HG03066 (cell line): ENCODE measurements around the gene KRT1.
"Not testable (repeated sequence)": the region's sequence is repeated elsewhere in the genome, so short reads cannot be mapped to it uniquely, and the experiment has no call there.

Source experiments
- ATAC-seq: cut with Tn5 transposase; IDR thresholded peaks from one replicate; pipeline ENCODE4 v1.9.1; 2021; ENCODE audit warnings: low read depth; ENCODE audit not compliant: unreplicated experiment

KRT1 gene

DNA sequence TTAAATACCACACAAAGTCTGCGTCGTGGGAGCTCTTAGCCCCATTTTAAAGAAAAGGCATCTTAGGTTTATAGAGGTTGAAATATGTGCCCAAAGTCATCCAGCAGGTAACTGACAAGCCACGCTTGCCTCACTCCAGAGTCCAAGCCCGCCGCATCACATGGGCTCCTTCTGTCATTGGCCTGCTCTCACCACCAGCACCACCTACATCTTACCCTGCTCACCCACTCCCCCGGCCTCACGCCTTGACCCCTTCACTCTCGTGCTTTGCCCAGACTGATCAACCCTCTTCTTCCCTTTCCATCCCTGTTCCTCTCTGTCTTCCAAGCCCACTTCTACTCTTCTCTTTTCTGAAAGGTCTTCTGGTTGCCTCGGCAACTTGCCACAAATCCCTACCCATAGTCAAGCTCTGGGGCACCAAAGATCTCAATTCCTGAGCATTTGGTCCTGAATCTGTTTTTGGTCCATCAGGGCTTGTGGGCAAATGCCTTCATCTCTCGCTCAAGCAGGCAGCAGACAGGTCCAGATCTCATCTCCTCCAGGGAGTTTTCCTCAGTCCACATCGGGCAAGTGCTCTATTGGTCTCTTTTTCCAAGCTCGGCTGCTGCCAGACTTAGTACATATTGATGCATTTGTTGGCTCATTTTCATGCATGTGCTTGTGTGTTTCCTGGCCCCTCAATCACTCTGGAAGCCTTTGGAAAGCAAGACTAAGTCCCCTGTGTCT lies 3.5 kb upstream of the KRT1 start:
- ATAC-seq, result no peak

DNA sequence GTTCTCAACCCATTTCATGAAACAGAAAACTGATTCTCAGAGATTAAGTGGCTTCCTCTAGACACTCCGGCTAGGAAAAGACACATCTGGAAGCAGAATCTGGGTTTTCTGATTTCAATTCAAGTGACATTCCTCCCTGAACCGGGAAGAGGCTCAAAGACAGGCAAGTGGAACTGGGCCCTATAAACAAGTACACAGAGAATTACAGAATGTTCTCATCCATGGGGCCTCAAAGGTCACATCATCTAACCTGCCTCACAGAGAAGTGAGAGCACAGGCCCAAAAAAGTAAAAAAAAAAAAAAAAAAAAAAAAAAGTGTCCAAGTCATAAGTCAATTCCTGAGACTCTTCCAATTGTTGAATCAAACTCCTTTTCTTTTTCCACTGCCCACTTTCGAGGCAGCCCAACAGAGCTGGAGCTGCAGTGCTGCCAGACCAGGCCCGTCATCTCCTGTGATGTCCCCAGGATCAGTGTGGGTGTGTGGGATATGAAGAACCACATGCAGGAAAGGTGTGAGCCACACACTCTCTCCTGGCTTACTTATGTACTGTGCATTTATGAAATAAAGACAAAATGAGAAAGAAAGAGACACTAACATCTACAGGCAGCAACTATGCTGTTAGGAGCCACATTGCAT lies 2.8 kb upstream of the KRT1 start:
- no peak for ATAC-seq

DNA sequence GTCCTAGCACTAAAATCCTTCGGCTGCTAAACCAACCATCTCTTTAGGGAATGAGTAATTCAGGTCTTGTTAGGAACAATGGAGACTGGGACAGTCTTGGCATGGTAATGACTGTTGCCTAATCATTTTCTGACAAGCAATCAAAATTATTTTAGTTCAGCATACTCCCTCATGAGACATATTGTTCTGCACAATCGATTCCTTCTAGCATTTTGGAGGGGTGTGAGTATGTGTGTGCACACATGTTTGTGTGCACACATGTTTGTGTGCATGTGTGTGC lies 2.1 kb upstream of the KRT1 start:
- no peak for ATAC-seq

DNA sequence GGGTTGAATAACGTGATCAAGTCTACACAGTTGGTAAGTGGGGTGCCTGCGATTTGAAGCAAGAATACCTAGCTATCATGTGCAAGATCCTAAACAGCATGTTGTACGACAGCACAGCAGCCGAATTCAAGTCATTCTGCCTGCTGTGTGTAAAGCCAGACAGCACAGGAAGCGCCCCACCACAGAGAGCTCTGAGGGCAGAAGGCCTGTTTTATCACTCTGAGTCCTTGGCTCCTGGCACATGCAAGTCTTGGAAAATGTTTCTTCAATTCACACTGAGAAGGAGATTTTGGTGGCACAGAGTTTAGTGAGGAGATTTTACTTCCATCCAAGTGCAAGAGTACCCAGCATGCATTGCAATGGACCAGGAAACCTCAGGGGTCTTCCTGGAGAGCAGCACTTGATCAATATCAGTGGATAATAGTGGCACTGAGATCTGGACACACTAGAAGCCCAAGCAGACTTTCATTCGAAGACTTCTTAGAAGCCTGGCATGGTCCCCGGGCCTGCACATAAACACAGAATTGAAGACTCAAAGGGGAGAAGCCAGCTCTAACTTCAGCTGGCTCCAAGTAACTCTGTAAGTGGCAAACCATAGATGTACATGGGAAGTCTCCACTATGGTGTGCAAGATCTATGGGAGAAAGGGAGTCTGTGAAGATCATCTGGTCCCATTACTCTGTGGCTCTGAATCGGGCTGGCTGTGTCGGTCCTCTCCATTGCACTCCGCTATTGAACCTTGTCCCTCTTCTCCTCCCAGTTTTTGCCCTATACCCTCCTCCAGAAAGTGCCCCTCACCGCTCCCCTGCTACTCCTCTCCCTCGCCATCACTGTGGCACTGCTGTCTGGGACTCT lies 1.5 kb upstream of the KRT1 start:
- ATAC-seq, result no peak

DNA sequence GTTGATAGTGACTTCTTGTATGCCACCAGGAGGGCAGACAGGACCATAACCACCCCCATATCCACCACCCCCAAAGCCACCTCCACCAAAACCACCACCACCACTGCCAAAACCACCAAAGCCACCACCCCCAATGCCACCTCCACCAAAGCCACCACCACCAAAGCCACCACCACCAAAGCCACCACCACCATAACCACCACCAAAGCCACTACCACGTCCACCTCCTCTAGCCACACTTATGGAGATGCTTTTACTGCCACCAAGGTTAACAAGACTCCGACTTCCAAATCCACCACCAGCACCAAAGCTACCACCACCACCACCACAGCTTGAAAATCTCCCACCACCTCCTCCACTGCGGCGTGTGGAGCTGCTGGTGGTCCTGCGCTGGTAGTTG lies 332 bp downstream of the KRT1 start:
- ATAC-seq, result no peak

DNA sequence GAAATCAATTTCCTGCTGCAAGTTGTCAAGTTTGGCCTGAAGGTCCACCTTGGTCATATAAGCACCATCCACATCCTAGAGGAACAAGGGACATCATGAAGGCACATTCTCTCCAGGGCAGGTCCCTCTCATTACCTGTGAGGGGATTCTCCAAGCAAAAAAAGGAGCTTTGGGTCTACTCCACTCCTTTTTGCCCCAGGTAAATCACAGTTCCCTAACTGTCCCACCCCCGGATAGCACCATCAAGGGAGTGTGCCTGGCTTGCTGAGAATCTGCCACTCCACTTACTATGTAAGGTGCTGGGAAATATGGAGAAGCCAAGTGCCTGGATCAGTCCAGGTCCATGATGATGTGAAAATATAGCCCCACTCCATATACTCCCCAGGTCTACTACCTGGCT lies 2.5 kb downstream of the KRT1 start:
- ATAC-seq, result no peak

DNA sequence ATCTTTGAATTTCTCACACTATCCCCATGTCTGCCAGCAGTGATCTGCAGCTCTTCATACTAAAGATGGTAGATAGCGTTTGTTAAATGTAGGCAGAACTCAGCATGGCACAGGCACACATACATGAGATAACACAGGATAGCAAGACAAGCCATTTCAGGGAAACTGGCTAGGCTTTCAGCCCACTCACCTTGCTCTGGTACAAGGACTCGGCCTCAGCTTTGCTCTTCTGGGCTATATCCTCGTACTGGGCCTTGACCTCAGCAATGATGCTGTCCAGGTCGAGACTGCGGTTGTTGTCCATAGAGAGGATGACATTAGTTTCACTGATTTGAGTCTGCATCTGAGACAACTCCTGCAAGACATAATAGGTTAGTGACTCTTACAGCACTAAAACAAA lies 3.1 kb downstream of the KRT1 start:
- ATAC-seq, result no peak

DNA sequence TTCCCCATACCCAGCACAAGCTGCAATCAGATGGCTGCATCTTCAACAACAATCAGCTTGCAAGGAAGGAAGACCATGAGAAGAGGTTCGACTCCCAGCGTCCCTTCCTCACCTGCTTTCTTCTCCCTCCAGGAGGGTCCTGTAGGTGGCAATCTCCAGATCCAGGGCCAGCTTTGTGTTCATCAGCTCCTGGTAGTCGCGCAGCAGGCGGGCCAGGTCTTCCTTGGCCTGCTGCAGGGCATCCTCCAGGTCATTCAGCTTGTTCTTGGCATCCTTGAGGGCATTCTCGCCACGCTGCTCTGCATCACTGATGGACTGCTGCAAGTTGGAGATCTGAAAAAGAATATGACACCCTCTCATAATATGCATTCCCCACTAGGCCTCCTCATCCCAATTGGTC lies 4.0 kb downstream of the KRT1 start:
- no peak for ATAC-seq

DNA sequence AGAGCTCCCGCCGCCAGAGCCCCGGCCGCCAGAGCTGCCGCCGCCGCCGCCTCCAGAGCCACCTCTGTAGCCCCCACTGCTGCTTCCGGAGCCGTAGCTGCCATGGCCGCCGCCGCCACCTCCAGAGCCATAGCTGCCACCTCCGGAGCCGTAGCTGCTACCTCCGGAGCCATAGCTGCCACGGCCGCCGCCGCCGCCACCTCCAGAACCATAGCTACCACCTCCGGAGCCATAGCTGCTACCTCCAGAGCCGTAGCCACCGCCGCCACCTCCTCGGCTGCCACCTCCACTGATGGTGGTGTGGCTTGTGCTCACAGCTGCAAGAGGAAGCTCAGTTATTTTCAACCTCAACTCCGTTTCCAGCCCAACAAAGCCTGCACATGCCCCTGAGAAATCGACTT lies 4.9 kb downstream of the KRT1 start:
- ATAC-seq, result no peak

DNA sequence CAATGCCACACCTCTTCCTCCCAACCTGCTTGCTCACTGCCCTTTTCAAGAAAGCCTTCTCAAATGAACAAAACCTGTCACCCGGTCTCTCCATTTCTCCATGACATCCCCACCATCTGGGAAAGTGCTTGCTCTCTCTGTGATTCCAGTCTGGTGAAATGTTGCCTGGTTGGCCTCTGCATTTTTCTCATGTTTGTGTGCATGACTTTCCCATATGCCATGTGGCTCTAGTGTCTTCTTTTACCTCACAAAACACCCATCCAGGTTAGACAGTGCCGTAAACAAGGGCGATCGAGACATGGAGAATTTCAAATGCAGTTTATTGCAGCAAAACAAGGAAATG lies 5.8 kb downstream of the KRT1 start:
- no peak for ATAC-seq

DNA sequence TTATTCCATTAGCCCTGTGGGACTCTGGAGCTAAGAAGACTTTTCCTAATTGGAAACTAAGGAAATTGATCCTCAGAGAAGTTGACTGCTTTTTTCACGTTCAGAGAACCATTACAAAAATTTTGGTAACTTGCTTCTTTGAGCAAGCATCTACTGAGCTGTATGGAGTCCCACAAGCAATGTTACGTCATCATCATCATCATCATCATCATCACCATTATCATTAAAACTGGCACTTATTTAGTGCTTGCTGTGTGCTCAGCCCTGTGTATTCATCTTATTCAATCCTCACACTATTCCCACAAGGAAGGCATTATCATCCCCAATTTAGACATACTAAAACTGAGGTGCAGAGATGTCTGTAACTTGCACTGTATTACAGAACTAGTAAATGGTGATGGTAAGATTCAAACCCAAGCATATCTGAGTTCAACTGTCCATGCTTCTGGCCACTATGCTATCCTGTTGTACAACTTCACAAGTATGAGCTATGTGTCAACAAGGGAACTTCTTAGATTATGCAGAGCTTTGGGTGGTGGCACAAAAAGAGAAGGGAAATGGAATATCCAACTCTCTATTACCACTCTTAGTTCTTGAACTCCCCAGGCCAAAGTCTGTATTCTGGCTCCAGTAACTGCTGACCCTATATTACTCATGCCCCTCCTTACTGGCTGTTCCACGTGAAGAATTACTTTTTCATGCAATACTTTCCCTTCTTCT lies 6.3 kb downstream of the KRT1 start:
- no peak for ATAC-seq

DNA sequence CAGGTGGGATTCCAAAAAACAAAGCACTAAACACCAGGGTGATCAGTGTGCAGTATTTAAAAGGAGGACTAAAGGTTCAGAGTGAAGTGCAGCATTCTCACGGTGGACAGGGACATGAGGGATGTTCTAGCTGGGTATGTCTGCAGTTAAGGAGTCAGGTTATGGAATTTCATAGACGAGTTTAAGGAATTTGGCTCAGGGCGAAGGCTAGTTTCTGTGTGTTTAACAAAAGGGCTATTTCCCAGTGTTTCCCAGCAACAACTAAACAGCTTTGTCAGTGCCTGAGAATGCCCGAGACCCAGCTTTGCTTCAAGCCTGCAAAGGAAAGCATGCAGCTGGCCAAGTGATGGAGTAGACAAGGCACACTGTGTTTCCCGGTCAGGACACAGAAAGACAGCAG lies 7.0 kb downstream of the KRT1 start:
- no peak for ATAC-seq

DNA sequence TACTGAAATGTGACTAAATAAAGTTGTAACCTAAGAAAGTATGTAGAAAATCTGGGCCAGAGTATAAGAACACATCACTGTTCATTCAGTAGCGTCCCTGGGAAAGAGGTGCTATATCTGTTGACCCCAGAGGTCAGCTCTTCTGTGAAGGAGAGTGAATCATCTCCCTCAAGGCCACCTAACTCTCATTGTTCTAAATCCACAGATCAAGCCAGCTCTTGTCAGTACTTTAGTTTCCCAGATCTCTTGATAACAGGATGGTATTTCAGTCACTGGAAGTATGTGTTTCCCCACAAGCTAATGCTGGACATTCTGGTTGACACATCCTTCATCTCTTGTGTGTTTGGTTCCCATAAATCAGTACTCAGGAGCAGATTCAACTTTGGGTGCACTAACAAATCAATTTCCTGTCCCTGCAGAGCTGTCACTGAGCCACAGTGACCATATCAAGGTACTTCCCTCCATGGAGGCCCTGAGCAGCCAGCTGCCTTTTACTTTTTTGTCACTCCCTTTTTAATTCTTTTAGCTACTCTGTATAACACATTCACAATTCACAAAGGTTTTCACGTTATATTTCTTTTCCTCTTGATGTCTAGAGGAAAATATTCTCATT lies 7.8 kb downstream of the KRT1 start:
- no peak for ATAC-seq

DNA sequence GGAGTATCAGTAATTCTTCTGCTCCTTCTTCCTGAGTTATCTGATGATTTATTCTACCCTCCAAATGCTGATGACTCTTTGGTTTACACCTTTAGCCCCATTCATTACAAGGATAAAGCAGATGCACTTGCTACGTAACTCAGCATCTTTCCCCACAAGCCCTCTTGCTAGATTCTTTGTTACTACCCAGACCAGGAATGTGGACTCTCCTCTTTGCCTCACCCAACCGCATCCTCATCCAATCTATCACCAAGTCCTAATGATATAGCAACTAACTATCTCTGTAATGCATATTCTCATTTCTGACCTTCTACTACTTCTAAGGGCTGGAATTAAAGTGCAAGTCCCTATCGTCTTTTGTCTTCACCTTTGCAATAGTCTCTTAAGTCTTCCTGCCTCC lies 9.2 kb downstream of the KRT1 start:
- ATAC-seq, result no peak

DNA sequence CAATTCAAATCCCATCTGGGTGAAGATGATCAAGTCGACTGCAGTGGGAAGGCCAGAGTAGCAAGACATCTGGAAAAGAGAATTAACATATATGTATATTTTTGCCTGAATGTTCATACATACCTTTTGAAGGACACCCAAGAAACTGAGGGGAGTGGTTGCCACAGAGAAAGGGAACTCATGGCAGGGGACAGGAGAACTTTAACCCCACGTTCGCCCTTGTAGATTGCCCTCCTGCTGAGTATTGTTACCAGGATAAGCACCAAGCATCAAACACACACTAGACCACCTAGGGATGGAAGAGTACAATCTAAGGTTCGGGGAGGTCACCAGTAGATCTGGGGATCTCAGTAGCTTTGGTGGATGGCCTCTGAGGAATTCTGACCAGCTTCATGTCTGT lies 9.7 kb downstream of the KRT1 start:
- no peak for ATAC-seq

DNA sequence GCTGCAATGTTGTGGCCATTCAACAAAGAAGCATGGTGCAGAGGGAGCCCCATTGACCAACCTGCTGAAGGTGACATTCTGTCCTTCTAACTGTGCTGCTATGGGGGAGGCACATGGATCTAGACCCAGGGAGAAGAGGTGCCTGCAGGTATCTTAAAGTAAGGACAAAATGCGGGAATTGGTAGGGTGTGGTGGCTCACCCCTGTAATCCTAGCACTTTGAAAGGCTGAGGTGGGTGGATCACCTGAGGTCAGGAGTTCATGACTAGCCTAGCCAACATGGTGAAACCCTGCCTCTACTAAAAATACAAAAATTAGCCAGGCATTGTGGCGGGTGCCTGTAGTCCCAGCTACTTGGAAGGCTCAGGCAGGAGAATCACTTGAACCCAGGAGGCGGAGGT lies 10.3 kb downstream of the KRT1 start:
- not testable (repeated sequence) for ATAC-seq

DNA sequence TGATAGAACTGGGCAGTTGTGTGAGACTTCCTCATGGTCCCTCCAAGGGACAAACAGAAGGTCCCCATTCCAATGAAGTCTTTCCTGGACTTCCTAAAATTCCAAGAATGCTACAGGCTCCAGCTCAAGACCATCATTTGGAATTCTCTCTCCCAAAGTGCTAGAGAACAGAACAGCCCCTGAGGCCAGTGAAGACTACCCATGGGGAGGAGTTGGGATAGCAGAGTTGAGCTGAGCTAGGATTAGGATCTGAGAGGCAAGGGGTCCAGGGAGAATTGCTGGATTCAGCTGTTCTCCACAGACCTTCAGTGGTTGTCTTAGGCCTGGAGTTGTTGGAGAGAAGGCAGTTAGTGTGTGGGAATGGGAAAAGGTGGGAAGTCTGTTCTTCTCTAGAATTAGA lies 10.8 kb downstream of the KRT1 start:
- ATAC-seq, result no peak

DNA sequence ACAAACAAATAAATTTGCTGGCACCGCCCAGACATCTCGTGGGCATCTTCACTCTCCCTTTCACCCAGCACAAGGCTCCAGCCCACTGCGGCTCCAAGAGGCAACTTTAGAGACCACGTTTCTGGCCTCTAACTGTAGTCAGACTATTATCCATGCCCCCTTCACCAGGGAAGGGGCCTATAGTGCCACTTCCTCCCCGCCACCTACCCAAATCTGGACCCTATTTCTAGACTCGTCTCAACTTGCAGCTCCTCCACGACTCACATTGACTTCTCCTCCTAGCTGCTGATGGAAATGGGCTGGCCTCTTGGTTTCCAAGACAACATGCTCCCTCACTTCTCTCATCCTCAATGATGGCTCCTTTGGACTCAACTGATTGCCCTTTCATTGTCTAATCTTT lies 12.3 kb downstream of the KRT1 start:
- no peak for ATAC-seq

DNA sequence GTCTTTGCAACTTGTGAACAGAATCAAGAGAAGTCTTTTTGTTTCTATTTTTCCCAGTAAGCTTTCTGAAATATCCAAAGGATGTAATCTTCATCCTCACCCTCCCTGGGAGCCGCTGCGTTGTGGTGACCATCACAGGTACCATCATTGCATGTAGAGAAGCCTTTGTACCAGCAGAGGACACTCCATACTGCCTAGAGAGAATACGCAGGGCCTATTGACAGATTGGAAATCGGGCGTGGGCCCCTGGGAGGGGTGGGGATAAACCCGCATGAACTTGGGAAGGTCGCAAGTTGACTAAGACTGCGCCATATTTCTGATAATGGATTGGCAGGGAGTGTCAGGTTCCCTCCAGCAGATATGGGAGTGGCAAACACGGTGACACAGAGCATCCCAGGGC lies 12.7 kb downstream of the KRT1 start:
- no peak for ATAC-seq

DNA sequence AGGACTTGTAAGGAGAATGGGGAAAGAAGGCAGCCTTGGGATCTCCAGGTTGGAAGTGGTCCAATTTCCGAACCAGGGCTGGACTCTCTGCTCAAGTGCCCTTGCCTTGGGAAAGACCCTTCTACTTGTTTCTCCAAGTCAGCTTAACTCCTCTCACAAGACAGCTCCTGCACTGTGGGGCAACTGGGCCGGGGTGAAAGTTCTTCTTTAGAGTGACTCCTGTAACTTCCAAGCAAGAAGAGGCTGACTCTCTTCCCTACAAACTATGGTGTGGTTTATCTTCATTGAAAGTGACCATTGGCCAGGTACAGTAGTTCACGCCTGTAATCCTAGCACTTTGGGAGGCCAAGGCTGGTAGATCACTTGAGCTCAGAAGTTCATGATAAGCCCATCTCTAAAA lies 13.7 kb downstream of the KRT1 start:
- no peak for ATAC-seq

DNA sequence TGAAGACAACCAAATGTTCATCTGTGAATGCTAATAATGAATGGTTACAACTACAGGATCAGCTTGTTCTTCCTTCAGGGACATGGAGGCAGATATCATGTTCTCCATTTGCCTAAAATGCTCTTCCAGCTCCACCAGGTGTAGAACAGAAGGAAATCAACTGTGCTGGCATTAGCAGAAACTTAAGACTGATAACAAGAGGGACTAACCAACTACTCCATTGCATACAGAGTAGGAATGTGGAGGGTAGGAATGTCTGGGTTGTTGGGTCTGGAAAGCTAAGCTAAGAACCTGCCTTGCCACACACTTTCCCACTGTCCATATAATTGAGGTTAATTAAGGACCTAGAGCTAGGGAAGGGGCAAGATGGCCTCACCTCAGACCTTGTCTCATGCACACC lies 16.8 kb downstream of the KRT1 start:
- no peak for ATAC-seq
